NCI-H2081 treated with DMSO at 0.1 percent for 48 hours (cell line): ENCODE measurements around the gene PTCD2.

ENCODE experiments used
- DNase-seq: peaks from one replicate; lab custom pipeline; 2025; lab: John Stamatoyannopoulos, UW

Gene PTCD2

DNA sequence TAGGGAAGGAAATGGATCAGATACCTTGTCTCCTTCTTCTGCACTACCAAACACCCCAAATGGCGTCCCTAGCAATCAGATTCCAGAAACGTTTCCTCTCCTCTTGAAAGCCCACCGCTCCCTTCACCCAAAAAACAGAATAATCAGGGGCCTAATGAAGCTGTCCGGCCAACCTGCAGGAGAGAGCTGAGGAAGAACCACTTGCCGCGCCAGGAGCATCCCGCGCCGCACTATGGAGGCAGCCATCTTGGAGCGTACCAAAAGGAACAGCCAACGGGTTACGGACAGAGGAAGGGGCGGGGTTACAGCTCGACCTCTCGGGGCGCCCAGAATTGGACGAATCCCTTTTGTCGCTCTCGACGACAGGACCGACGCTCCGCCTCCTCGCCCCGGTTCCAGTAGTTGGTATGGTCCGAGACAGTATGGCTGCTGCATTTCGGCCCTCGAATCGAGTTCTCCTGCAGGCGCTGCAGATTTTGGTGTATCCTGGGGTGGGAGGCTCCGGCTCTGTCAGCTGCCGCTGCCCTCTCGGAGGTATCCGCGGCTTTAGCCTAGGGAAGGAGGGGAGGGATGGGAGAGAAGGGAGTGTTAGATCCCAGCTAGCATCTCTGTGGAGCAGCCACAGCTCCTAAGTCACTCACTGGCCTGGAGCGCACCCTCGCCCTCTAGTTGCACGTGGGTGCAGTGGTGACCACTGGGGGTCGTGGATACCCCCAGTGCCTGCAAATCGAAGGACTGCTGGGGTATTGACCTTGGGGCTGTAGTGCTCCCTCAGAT is at the start of gene PTCD2, which contains the start of gene MRPS27:
TSS of gene PTCD2 (plus strand) at position 398 of the 777 bp plus-strand sequence. CDS start at position 408, 10 bp downstream.
TSS of gene MRPS27 (minus strand) at position 265 of the 777 bp plus-strand sequence. CDS start at position 246, 19 bp downstream.
- DNase-seq = peak; percentile 87

DNA sequence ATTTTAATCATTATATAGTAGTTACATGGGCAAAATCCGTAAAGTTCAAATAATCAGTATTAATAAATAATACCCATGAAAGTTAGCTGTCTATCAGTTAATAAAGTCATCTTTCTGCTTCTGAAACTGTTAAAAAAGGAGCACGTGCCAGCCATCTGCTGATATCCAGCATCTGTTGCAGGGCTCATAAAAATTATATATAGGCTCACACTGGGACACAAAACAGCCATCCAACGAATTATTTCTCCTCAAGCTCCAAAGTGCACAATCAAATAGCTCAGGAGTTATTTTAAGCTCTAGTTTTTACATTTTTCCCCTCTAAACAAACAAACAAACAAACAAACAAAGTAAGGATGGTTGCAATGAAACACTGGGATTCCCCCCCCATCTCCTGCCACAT is 48.5 kb upstream of the PTCD2 start:
- DNase-seq = no peak

DNA sequence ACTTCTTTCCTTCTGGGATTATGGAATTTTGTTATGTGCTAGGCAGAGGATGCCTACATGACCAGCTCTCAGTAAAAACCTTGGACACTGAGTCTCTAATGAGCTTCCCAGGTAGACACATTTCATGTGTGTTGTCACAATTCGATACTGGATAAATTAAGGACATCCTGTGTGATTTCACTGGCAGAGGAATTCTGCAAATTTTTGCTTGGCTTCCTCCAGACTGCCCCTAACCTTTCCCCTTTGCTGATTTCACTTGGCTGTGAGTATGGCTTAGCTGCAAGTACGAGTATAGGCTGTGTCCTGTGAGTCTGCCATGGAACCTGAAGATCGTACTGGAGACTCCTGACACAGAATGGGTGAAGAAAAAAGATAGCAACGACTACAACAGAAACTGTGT is 47.8 kb upstream of the PTCD2 start:
- no peak for DNase-seq

- DNase-seq = no peak
Observed at GRCh38 chr5:72273547-72273946, 46.6 kb upstream of the PTCD2 start.

DNA sequence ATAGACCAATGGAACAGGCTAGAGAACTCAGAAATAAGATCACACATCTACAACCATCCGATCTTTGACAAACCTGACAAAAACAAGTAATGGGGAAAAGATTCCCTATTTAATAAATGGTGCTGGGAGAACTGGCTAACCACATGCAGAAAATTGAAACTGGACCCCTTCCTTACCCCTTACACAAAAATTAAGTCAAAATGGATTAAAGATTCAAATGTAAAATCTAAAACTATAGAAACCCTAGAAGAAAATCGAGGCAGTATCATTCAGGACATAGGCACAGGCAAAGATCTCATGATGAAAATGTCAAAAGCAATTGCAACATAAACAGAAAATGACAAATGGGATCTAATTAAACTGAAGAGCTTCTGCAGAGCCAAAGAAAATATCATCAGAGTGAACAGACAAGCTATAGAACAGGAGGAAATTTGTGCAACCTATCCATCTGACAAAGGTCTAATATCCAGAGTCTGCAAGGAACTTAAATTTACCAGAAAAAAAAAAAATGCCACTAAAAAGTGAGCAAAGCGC is 43.9 kb upstream of the PTCD2 start:
- no peak for DNase-seq

DNA sequence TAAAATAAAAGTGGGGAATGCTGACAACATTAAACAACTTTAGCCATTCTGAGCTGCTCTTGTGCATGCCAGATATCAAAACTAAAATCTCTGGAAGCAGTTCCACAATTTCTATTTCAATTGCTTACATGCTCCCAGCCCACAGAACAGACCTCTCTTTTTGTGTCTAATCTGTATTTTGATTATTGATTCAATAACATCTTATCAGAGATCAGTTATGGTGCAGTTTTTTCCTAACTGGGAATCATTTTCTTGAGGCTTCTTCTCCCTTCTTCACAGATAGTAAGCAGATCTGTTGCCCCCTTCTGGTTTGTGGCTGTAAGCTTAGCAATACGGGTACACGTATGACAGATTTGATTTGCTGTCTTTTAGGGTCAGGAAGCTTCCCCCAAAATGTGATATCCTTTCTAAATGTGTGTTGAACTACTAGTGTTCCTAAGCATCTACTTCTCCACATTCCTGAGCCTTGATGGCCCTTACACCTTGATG is 39.5 kb upstream of the PTCD2 start:
- no peak for DNase-seq

DNA sequence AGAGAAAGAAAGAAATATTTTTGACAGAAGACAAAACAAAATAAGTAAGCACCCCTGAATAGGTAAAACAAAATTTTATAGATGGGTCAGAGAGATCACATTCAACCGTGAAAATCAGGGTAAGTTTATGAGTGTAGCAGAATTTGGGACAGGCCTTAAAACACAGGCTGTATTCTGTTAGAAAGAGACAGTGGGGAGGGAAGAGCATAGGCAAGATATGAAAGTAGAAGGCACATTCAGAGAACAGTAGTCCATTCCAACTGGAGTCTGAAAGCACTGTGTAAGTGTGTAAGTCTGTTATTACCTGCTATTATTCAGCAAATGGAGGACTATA is 38.8 kb upstream of the PTCD2 start:
- no peak for DNase-seq

DNA sequence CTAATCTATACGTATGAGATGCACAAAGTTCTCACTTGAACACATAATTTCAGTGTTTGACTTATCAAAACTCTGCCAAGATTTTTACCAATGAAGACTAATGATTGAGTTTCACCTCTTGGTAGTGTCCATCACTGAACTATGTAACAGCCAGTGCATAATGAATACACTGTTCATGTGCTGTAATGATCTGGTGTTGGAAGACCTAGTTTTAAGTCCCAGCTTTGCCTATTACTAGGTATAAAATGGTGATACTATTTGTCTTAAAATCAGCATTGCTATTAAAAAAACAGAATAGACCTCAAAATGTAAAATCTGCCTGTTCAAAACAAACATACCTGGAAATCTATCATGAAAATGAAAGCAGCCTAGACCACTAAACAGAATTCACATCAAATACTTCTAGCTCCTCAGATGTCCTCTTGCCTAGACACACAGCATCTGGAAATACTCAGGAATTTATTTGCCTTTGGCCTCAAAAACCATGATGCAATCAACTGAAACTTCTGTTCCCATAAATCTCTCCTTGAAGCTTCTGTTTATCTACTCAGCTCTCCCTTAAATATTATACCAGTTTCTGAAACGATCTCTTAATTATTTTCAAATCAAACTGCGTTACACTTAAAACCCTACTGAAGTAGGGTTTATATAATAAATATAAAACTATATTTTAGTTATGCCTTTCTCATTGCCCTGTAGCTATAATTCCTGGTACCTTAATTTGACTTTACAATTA is 38.2 kb upstream of the PTCD2 start:
- no peak for DNase-seq

DNA sequence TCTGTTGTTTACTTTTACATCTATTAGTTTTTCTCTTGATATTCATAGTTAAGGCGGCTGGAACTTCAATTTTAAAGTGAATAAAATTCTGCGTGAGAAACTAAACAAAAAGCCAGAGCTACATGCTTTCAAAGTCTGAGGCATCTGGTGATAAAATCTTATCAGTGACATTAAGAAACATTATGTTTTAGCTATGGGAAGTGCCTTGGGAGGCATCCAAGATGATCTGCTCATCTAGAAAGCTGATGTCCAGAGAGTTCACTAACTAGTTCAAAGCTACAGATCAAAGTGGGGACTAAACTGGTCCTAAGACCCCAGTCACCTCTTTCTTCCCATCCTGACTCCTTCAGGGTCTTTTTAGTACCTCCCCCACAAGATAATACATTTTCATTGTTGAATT is 37.3 kb upstream of the PTCD2 start:
- no peak for DNase-seq

DNA sequence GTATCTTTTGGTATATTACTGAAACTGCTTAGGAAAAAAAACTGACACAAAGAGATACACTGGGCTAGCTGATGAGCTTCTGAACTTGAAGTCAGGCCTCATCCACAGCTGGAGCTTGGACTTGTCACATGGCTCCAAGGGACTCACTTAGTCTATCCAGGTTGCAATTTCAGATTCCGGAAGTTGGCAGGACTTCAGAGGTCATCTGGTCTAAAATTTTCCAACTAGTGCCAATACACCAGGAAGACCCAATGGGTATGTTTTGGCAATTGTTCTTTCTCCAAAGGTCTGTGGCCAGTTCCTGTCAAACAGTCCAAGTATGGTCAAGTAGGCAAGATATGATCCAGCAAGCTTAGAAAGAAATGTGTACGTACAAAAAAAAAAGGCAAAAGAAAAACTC is 36.8 kb upstream of the PTCD2 start:
- DNase-seq = no peak

DNA sequence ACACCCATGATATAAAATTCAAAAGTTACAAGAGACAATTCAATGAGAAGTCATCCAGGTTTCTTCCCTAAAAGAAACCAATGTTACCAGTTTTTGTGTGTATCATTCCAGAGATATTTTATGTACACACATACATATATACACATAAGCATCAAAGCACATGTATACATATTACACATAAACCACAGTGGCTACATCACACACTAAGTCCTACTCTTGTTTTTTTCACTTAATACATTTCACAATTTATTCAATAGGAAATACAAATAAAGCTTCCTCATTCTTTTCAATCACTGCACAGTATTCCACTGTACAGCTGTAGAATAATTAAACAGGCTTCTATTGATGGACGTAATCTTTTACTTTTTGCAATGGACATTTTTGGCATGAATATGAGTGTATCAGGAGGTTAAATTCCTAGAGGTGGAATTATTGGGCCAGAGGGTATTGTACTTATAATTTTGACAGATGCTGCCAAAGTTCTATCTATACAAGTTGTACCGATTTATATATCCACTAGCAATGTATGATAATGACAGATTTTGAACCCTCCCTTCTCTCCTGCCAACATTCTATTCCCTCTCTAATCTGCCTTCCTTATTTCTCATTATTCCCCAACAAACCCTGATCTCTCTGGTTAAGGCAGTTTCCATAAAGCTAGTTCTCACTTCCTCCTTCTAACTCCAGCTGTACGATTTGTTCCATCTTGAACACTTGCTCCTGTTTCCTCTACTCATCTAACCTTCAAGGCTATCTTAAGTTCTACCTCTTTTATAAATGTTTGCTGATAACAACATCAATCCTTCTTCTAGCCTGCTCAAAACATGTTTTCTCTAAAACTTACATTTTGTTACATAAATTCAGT is 35.4 kb upstream of the PTCD2 start:
- no peak for DNase-seq

GRCh38 chr5:72285424-72285821 is 34.8 kb upstream of the PTCD2 start:
- no peak for DNase-seq

DNA sequence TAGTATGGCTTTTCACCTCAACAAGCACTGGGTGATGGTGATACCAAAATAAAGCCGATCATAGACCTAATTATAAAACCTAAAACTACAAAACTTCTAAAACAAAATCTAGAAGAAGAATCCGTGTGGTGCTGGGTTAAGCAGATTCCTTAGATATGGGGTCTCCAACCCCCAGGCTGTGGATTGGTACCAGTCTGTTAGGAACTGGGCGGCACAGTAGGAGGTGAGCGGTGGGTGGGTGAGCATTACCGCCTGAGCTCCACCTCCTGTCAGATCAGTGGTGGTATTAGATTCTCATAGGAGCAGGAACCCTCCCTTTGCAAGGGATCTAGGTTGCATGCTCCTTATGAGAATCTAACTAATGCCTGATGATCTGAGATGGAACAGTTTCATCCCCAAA is 33.4 kb upstream of the PTCD2 start:
- DNase-seq = no peak

GRCh38 chr5:72288924-72289323 is 31.2 kb upstream of the PTCD2 start:
- peak; percentile 55 for DNase-seq

DNA sequence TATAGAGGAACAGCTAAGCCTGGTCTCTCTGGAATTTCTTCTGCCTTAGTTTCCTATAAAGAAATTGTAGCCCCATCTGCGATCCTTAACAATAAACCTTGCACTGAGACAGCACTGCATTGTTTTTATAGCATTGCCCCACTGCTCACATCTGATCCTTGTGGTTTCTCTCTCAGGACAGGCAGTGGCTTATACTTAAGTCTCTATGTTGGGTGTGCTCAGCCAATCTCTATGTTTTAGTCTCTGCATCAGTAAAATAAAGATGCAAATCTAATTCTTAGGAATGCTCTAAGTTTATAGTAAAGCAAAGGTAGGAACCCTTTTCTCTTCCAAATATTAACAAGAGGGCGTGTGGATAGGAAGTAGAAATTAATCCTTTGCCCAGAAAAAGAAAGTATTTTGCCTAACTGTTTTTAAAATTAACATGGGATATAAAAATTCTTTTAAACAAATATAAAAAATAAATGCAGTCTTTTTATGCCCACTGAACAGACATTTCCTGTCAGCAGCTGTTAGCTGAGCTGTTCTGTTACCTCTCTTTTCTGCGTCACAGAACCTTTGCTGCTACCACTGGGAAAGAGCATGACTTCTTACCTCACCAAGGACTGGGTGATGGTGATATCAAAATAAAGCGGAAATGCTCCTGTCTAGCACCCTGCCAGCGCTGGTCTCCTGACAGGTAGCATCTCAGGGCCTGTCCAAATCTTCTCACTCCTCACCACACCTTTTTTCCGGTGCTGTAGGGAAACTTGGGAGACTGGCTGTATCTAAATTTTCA is 29.6 kb upstream of the PTCD2 start:
- no peak for DNase-seq

- no peak for DNase-seq
Observed at GRCh38 chr5:72291601-72292000, 28.6 kb upstream of the PTCD2 start.

GRCh38 chr5:72292411-72292810 is 27.8 kb upstream of the PTCD2 start:
- no peak for DNase-seq

DNA sequence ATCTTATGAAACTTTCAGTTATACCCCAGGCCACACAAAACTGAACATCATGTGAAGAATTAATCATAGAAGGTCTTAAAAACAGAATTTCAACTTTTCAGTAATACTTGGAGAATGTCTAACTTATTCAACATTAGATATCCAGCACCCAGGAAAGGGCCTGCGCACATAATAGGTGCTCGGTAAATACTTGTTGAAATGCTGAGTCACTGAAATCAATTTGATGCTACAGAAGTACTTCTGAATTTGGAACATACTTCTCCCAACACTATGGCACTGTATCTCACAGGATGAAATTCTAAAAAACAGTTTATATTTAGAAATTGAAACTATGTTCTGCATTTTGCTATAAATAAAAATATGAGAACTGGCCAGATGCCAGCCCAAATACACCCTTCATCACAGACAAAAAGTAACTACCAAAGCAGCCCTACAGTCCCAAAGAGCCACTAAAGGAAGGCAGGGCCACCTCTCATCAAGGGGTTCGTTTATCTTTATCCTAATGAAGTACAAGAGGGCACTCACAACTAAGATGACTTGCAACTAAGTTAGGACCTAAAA is 26.6 kb upstream of the PTCD2 start:
- no peak for DNase-seq

- DNase-seq = no peak
Observed at GRCh38 chr5:72294473-72294872, 25.7 kb upstream of the PTCD2 start.

DNA sequence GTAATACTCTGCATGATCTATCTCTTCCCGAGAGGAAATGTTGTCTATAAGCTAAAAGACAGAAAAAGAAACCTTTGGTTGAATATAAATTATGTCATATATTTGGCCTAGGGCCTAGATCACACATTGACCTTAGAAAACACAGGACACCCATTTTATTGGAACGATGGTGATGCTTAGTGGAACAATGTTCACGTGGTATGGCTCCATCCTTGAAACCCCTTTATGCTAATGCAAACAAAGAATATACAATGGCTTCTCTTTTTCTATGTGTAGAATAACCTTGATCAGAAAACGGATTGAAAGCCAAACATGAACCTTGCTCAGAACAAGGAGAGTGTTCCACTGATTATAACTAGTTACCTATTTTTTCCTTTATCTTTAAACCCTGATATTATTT is 24.6 kb upstream of the PTCD2 start:
- no peak for DNase-seq

GRCh38 chr5:72296256-72296655 is 23.9 kb upstream of the PTCD2 start:
- DNase-seq = no peak
